Stomach smooth muscle (tissue), 2 donors: ENCODE measurements around the gene LACRT.

Experiments used
- H3K27ac ChIP-seq: one replicate; pipeline ENCODE4 v1.7.0; 2013; ENCODE audit warnings: mild to moderate bottlenecking, low read length, inconsistent platforms
- H3K27me3 ChIP-seq, 2 donors: one replicate each; pipeline ENCODE4 v1.7.0; 2013; ENCODE audit warnings: low read length in 2 of 2; ENCODE audit not compliant: insufficient read depth in 2 of 2, control insufficient read depth in 1 of 2
- H3K36me3 ChIP-seq, 2 donors: one replicate each; pipeline ENCODE4 v1.7.0; 2013; ENCODE audit warnings: low read length in 2 of 2; ENCODE audit not compliant: control insufficient read depth in 2 of 2, insufficient read depth in 2 of 2
- H3K4me1 ChIP-seq: one replicate; pipeline ENCODE4 v1.7.0; 2013; ENCODE audit warnings: low read length; ENCODE audit not compliant: control insufficient read depth, insufficient read depth
- H3K4me3 ChIP-seq, 2 donors: one replicate each; pipeline ENCODE4 v1.7.0; 2013; ENCODE audit warnings: low read length in 2 of 2
- H3K9ac ChIP-seq, 2 donors: one replicate each; pipeline ENCODE4 v1.7.0; 2013; ENCODE audit warnings: low read length in 2 of 2, mild to moderate bottlenecking in 1 of 2
- H3K9me3 ChIP-seq, 2 donors: one replicate each; pipeline ENCODE4 v1.7.0; 2013; ENCODE audit warnings: low read length in 2 of 2; ENCODE audit not compliant: control insufficient read depth in 2 of 2
- donor health status: healthy.
- donor health status: Pancreatic carcinoma.

LACRT gene

GRCh38 chr12:54660320-54660962 is 25.7 kb upstream of the LACRT start:
- Histone ChIP-seq H3K27ac (no peak overlapping the region), H3K4me1 (no peaks in the 10 kb centered on the region), H3K27me3 (peaks cover 0 to 2% of the 10 kb centered on the region in 2 donors), H3K36me3 (no peaks in the 10 kb centered on the region), H3K4me3 (no peak overlapping the region), H3K9me3 (no peaks in the 10 kb centered on the region), H3K9ac (no peak overlapping the region)

- Histone ChIP-seq H3K9ac (no peak overlapping the region), H3K27ac (no peak overlapping the region), H3K4me1 (no peaks in the 10 kb centered on the region), H3K9me3 (no peaks in the 10 kb centered on the region), H3K27me3 (peaks cover 0 to 2% of the 10 kb centered on the region in 2 donors), H3K36me3 (no peaks in the 10 kb centered on the region), H3K4me3 (no peak overlapping the region)
These were observed 23.9 kb upstream of the LACRT start for GRCh38 chr12:54658306-54659264.

- no peaks in the 10 kb centered on the region for H3K9me3 ChIP-seq
- H3K4me3 ChIP-seq: no peak overlapping the region
- H3K36me3 ChIP-seq: no peaks in the 10 kb centered on the region
- no peak overlapping the region for H3K27ac ChIP-seq
- H3K4me1 ChIP-seq: no peaks in the 10 kb centered on the region
- no peak overlapping the region for H3K9ac ChIP-seq
- peaks cover 0 to 2% of the 10 kb centered on the region in 2 donors for H3K27me3 ChIP-seq
These were observed 22.5 kb upstream of the LACRT start for GRCh38 chr12:54657105-54657607.

GRCh38 chr12:54654926-54655325 is 20.2 kb upstream of the LACRT start:
- Histone ChIP-seq H3K4me1 (peaks cover 6% of the 10 kb centered on the region), H3K27me3 (peaks cover 0 to 2% of the 10 kb centered on the region in 2 donors), H3K27ac (no peak overlapping the region), H3K4me3 (no peak overlapping the region), H3K36me3 (no peaks in the 10 kb centered on the region), H3K9ac (no peak overlapping the region), H3K9me3 (no peaks in the 10 kb centered on the region)

GRCh38 chr12:54653025-54653424 is 18.3 kb upstream of the LACRT start:
- Histone ChIP-seq H3K27me3 (peaks cover 0 to under 1% of the 10 kb centered on the region in 2 donors), H3K4me1 (peaks cover 8% of the 10 kb centered on the region)

GRCh38 chr12:54650889-54651288 is 16.2 kb upstream of the LACRT start:
- H3K4me3 ChIP-seq: no peak overlapping the region
- no peak overlapping the region for H3K9ac ChIP-seq
- no peaks in the 10 kb centered on the region for H3K36me3 ChIP-seq
- peaks cover 8% of the 10 kb centered on the region for H3K4me1 ChIP-seq
- H3K27me3 ChIP-seq: no peaks in the 10 kb centered on the region
- no peak overlapping the region for H3K27ac ChIP-seq
- no peaks in the 10 kb centered on the region for H3K9me3 ChIP-seq

More at GRCh38 chr12:54653025-54653424, 18.3 kb upstream of the LACRT start:
- Histone ChIP-seq H3K9ac (no peak overlapping the region), H3K9me3 (no peaks in the 10 kb centered on the region), H3K27ac (no peak overlapping the region), H3K36me3 (no peaks in the 10 kb centered on the region), H3K4me3 (no peak overlapping the region)

GRCh38 chr12:54650409-54650808 is 15.7 kb upstream of the LACRT start:
- Histone ChIP-seq H3K36me3 (no peaks in the 10 kb centered on the region), H3K27me3 (no peaks in the 10 kb centered on the region), H3K4me1 (peaks cover 8% of the 10 kb centered on the region), H3K9ac (no peak overlapping the region), H3K27ac (no peak overlapping the region), H3K4me3 (no peak overlapping the region), H3K9me3 (no peaks in the 10 kb centered on the region)

GRCh38 chr12:54649825-54650224 is 15.1 kb upstream of the LACRT start:
- no peaks in the 10 kb centered on the region for H3K27me3 ChIP-seq
- no peaks in the 10 kb centered on the region for H3K36me3 ChIP-seq
- H3K9me3 ChIP-seq: no peaks in the 10 kb centered on the region
- H3K4me1 ChIP-seq: peaks cover 8% of the 10 kb centered on the region
- no peak overlapping the region for H3K9ac ChIP-seq
- H3K27ac ChIP-seq: no peak overlapping the region
- H3K4me3 ChIP-seq: no peak overlapping the region

GRCh38 chr12:54648265-54648664 is 13.6 kb upstream of the LACRT start, which contains the start of gene DCD:
DCD (minus strand) TSS chr12:54648365; CDS start chr12:54648303, 62 bp downstream.
- Histone ChIP-seq H3K4me3 (no peak within 1 kb of the TSS), H3K36me3 (no peaks in the 10 kb centered on the region), H3K27me3 (no peaks in the 10 kb centered on the region), H3K27ac (no peak within 1 kb of the TSS), H3K9me3 (no peaks in the 10 kb centered on the region), H3K4me1 (peaks cover 8% of the 10 kb centered on the region), H3K9ac (no peak within 1 kb of the TSS)

- no peaks in the 10 kb centered on the region for H3K4me1 ChIP-seq
- no peaks in the 10 kb centered on the region for H3K27me3 ChIP-seq
- no peak overlapping the region for H3K9ac ChIP-seq
- H3K36me3 ChIP-seq: no peaks in the 10 kb centered on the region
- no peaks in the 10 kb centered on the region for H3K9me3 ChIP-seq
- H3K4me3 ChIP-seq: no peak overlapping the region
- no peak overlapping the region for H3K27ac ChIP-seq
These were observed 6.9 kb upstream of the LACRT start for GRCh38 chr12:54641554-54641953.
